Measurements from ENCODE around the gene IER5. TPM values are rescaled to one million over a fixed set of nuclear protein-coding genes. Genes with fewer than 3 reads are reported as not detected.

IER5 gene
- total RNA-seq, 5 donors from 2014 or later (not counting 1 experiment from before 2014, with no cell fraction given), result 26.6 to 85.5 (median 32.2) TPM

DNA sequence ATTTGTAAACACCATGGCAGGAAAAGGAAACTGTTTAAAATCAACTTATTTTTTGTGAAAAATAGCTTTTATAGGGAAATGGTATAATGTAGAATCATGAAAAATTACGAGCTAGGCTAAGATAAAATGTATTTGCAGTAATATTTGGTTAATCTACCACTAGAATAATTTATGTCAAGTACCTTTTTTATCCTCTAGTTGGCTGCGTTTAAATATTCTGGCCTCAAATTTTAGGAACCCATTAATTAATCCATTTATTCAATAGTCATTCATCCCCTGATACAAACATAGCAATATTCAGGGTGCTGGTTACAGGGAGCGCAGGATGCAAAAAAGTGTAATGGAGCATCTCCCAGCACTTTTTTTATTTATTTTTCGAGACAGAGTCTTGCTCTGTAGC, 8.6 kb upstream of the IER5 start:
- Histone ChIP-seq H3K4me1 (ENCODE audit: control insufficient read depth in 1 of 2, extremely low read depth in 1 of 2, insufficient read depth in 2 of 2, low read length in 2 of 2) (no peaks in the 10 kb centered on the region), H3K27me3 (replicated peaks in 1 of 2; ENCODE audit: control insufficient read depth in 2 of 2, extremely low read depth in 1 of 2, insufficient read depth in 2 of 2, low read length in 1 of 2) (peaks cover 0 to 10% of the 10 kb centered on the region in 2 experiments), H3K9me3 (no peaks in the 10 kb centered on the region), H3K4me3 (ENCODE audit: control insufficient read depth in 1 of 2, extremely low read depth in 1 of 2, low read length in 1 of 2) (no peak overlapping the region), H3K27ac (ENCODE audit: low read length) (no peak overlapping the region), H3K36me3 (ENCODE audit: control insufficient read depth in 2 of 2, extremely low read depth in 1 of 2, insufficient read depth in 1 of 2, low read length in 1 of 2) (no peaks in the 10 kb centered on the region)
- H3K4me3 Mint-ChIP-seq, result no peak overlapping the region
- ATAC-seq (replicated peaks in 1 of 4), result no peak
- no peaks in the 10 kb centered on the region for H3K36me3 Mint-ChIP-seq
- no peaks in the 10 kb centered on the region for H3K9me3 Mint-ChIP-seq
- DNase-seq, result no peak
- peaks cover 6 to 13% (median 7%) of the 10 kb centered on the region in 3 donors for H3K4me1 Mint-ChIP-seq
- WGBS (ENCODE audit: insufficient coverage), result 75% methylated on average over 1 of the region's 4 CpGs
- no peak overlapping the region for H3K27ac Mint-ChIP-seq
- ChIA-PET POLR2A (interaction anchor here in 1 of 2 donors (1.0 kb wide), 1 partner anchor 10 kb away, joined by 3 read pairs; no protein-coding TSS in a partner anchor), CTCF (interaction anchor here (0.7 to 2.1 kb wide), 7 partner anchors 10 to 64 kb away, joined by 3 to 12 read pairs (median 3); no protein-coding TSS in a partner anchor)
- peaks cover 22 to 24% of the 10 kb centered on the region in 2 donors for H3K27me3 Mint-ChIP-seq

DNA sequence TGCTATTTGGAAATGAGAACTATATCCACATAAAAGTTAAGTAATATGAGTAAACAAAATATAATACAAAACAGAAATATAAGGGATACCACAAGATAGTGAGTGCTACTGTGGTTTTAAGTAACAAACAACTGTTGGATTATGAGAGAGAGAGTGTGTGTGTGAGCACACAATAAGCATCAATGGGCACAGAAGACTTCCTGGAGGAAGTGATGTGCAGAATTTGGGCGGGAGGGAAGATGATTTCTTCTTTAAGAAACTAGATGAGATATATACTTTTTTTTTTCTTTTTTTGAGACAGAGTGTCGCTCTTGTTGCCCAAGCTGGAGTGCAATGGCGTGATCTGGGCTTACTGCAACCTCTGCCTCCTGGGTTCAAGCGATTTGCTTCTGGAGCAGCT, 7.9 kb upstream of the IER5 start:
- DNase-seq, result no peak
- H3K9me3 Mint-ChIP-seq, result no peaks in the 10 kb centered on the region
- H3K27ac Mint-ChIP-seq, result no peak overlapping the region
- H3K9me3 ChIP-seq, result no peaks in the 10 kb centered on the region
- H3K36me3 ChIP-seq (ENCODE audit: control insufficient read depth in 2 of 2, extremely low read depth in 1 of 2, insufficient read depth in 1 of 2, low read length in 1 of 2), result no peaks in the 10 kb centered on the region
- POLR2A ChIA-PET, result no interaction called here
- H3K27me3 ChIP-seq (replicated peaks in 1 of 2; ENCODE audit: control insufficient read depth in 2 of 2, extremely low read depth in 1 of 2, insufficient read depth in 2 of 2, low read length in 1 of 2), result peaks cover 0 to 6% of the 10 kb centered on the region in 2 experiments
- no peak overlapping the region for H3K4me3 ChIP-seq (ENCODE audit: control insufficient read depth in 1 of 2, extremely low read depth in 1 of 2, low read length in 1 of 2)
- H3K27ac ChIP-seq (ENCODE audit: low read length), result no peak overlapping the region
- H3K36me3 Mint-ChIP-seq, result no peaks in the 10 kb centered on the region
- peaks cover 6 to 13% (median 7%) of the 10 kb centered on the region in 3 donors for H3K4me1 Mint-ChIP-seq
- CTCF ChIA-PET, result interaction anchor here in 1 of 2 donors (0.6 to 1.1 kb wide), 2 partner anchors 41 to 979 kb away, joined by 3 read pairs; no protein-coding TSS in a partner anchor
- no peak for ATAC-seq (replicated peaks in 1 of 4)
- WGBS (ENCODE audit: insufficient coverage), result 80% methylated on average over 1 of the region's 4 CpGs
- H3K4me1 ChIP-seq (ENCODE audit: control insufficient read depth in 1 of 2, extremely low read depth in 1 of 2, insufficient read depth in 2 of 2, low read length in 2 of 2), result no peaks in the 10 kb centered on the region
- H3K27me3 Mint-ChIP-seq, result peaks cover 22 to 24% of the 10 kb centered on the region in 2 donors
- H3K4me3 Mint-ChIP-seq, result no peak overlapping the region

GRCh38 chr1:181081395-181081794, 7.1 kb upstream of the IER5 start:
- no peaks in the 10 kb centered on the region for H3K9me3 Mint-ChIP-seq
- Histone ChIP-seq H3K27me3 (replicated peaks in 1 of 2; ENCODE audit: control insufficient read depth in 2 of 2, extremely low read depth in 1 of 2, insufficient read depth in 2 of 2, low read length in 1 of 2) (peaks cover 0 to 6% of the 10 kb centered on the region in 2 experiments), H3K4me3 (ENCODE audit: control insufficient read depth in 1 of 2, extremely low read depth in 1 of 2, low read length in 1 of 2) (no peak overlapping the region), H3K27ac (ENCODE audit: low read length) (no peak overlapping the region), H3K4me1 (ENCODE audit: control insufficient read depth in 1 of 2, extremely low read depth in 1 of 2, insufficient read depth in 2 of 2, low read length in 2 of 2) (no peaks in the 10 kb centered on the region), H3K9me3 (no peaks in the 10 kb centered on the region), H3K36me3 (ENCODE audit: control insufficient read depth in 2 of 2, extremely low read depth in 1 of 2, insufficient read depth in 1 of 2, low read length in 1 of 2) (no peaks in the 10 kb centered on the region)
- no peak for ATAC-seq (replicated peaks in 1 of 4)
- DNase-seq, result no peak
- H3K27me3 Mint-ChIP-seq, result peaks cover 18 to 21% of the 10 kb centered on the region in 2 donors
- H3K4me1 Mint-ChIP-seq, result peaks cover 6 to 13% (median 7%) of the 10 kb centered on the region in 3 donors
- no peaks in the 10 kb centered on the region for H3K36me3 Mint-ChIP-seq
- CTCF ChIA-PET, result interaction anchor here in 1 of 2 donors (1.1 kb wide), 1 partner anchor 42 kb away, joined by 3 read pairs; no protein-coding TSS in a partner anchor
- WGBS (ENCODE audit: insufficient coverage), result 78% methylated on average over 2 of the region's 3 CpGs
- POLR2A ChIA-PET, result interaction anchor here in 1 of 2 donors (0.5 kb wide), 1 partner anchor 52 kb away, joined by 4 read pairs; no protein-coding TSS in a partner anchor
- H3K27ac Mint-ChIP-seq, result no peak overlapping the region
- H3K4me3 Mint-ChIP-seq, result no peak overlapping the region

GRCh38 chr1:181083842-181084605, 4.5 kb upstream of the IER5 start:
- H3K9me3 Mint-ChIP-seq, result no peaks in the 10 kb centered on the region
- WGBS (ENCODE audit: insufficient coverage), result 53% methylated on average over 3 of the region's 6 CpGs
- CTCF ChIA-PET, result interaction anchor here (0.5 to 2.8 kb wide), 20 partner anchors 12 to 298 kb away, joined by 3 to 28 read pairs (median 3); no protein-coding TSS in a partner anchor
- no peaks in the 10 kb centered on the region for H3K9me3 ChIP-seq
- peak overlapping the region; percentile 32 to 49 for H3K27ac Mint-ChIP-seq
- H3K27me3 ChIP-seq (replicated peaks in 1 of 2; ENCODE audit: control insufficient read depth in 2 of 2, extremely low read depth in 1 of 2, insufficient read depth in 2 of 2, low read length in 1 of 2), result no peaks in the 10 kb centered on the region
- H3K4me3 Mint-ChIP-seq, result no peak overlapping the region
- H3K27me3 Mint-ChIP-seq, result peaks cover 4 to 9% of the 10 kb centered on the region in 2 donors
- H3K4me3 ChIP-seq (ENCODE audit: control insufficient read depth in 1 of 2, extremely low read depth in 1 of 2, low read length in 1 of 2), result no peak overlapping the region
- DNase-seq (peak in 34 of 35 experiments; percentile 14 to 79 (median 52)), ATAC-seq (replicated peaks in 1 of 4) (peak; percentile 51 to 60 (median 52))
- no peaks in the 10 kb centered on the region for H3K36me3 Mint-ChIP-seq
- peaks cover 16 to 25% (median 18%) of the 10 kb centered on the region in 3 donors for H3K4me1 Mint-ChIP-seq
- no peaks in the 10 kb centered on the region for H3K36me3 ChIP-seq (ENCODE audit: control insufficient read depth in 2 of 2, extremely low read depth in 1 of 2, insufficient read depth in 1 of 2, low read length in 1 of 2)
- peaks cover 2 to 5% of the 10 kb centered on the region in 2 experiments for H3K4me1 ChIP-seq (ENCODE audit: control insufficient read depth in 1 of 2, extremely low read depth in 1 of 2, insufficient read depth in 2 of 2, low read length in 2 of 2)
- POLR2A ChIA-PET, result interaction anchor here in 1 of 2 donors (0.7 kb wide), 1 partner anchor 43 kb away, joined by 8 read pairs; no protein-coding TSS in a partner anchor
- no peak overlapping the region for H3K27ac ChIP-seq (ENCODE audit: low read length)

DNA sequence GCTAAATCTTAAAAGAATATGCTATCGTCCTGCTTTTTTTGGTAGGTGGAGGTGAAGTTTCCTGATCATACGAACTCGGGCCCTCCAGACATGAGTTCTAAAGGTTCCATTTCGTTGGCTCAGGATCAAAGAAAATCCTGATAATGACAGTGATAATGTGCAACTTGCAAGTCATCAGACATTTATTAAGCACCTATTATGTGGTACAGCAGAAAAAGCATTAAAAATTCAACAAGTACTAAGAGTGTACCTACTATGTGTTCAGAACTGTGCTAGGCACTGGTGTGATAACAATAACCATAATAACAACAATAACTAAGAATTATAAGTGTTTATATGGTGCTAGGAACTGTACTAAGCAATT, 3.9 kb upstream of the IER5 start:
- ChIA-PET POLR2A (no interaction called here), CTCF (interaction anchor here (0.8 to 2.8 kb wide), 15 partner anchors 12 to 84 kb away, joined by 3 to 28 read pairs (median 3); no protein-coding TSS in a partner anchor)
- H3K4me1 Mint-ChIP-seq, result peaks cover 16 to 25% (median 18%) of the 10 kb centered on the region in 3 donors
- ATAC-seq (replicated peaks in 1 of 4), result no peak
- Histone ChIP-seq H3K9me3 (no peaks in the 10 kb centered on the region), H3K27me3 (replicated peaks in 1 of 2; ENCODE audit: control insufficient read depth in 2 of 2, extremely low read depth in 1 of 2, insufficient read depth in 2 of 2, low read length in 1 of 2) (no peaks in the 10 kb centered on the region), H3K4me1 (ENCODE audit: control insufficient read depth in 1 of 2, extremely low read depth in 1 of 2, insufficient read depth in 2 of 2, low read length in 2 of 2) (peaks cover 2 to 5% of the 10 kb centered on the region in 2 experiments), H3K4me3 (ENCODE audit: control insufficient read depth in 1 of 2, extremely low read depth in 1 of 2, low read length in 1 of 2) (no peak overlapping the region), H3K27ac (ENCODE audit: low read length) (no peak overlapping the region), H3K36me3 (ENCODE audit: control insufficient read depth in 2 of 2, extremely low read depth in 1 of 2, insufficient read depth in 1 of 2, low read length in 1 of 2) (no peaks in the 10 kb centered on the region)
- H3K9me3 Mint-ChIP-seq, result no peaks in the 10 kb centered on the region
- no peaks in the 10 kb centered on the region for H3K36me3 Mint-ChIP-seq
- H3K27me3 Mint-ChIP-seq, result peaks cover 3 to 4% of the 10 kb centered on the region in 2 donors
- WGBS (ENCODE audit: insufficient coverage), result 33% methylated on average over 3 of the region's 4 CpGs
- no peak for DNase-seq
- H3K4me3 Mint-ChIP-seq, result no peak overlapping the region
- H3K27ac Mint-ChIP-seq, result peak overlapping the region; percentile 32 to 49

DNA sequence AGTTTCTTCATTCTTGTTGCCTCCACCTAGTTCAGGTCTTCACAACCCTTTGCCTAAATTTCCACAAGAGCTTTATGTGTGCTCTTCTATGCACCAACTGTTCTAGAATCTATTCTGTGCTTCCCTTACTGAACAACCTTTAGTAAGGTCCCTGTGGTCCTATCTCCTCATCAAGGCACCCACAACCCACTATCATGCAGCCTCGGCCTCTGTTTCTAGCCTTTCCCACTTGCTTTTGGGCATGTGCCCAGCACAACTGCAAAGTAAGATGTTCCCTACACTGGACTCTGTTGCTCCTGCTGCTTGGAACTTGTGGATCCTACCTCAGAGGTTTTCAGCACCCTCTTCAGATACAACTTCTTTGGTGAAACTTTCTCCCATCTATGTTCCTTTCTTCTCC, 2.4 kb upstream of the IER5 start:
- peaks cover 0 to 2% of the 10 kb centered on the region in 2 donors for H3K27me3 Mint-ChIP-seq
- ChIA-PET CTCF (interaction anchor here (0.8 to 2.8 kb wide), 7 partner anchors 20 to 80 kb away, joined by 3 to 28 read pairs (median 6); no protein-coding TSS in a partner anchor), POLR2A (interaction anchor here (0.5 to 0.6 kb wide), 2 partner anchors 67 to 586 kb away, joined by 3 to 10 read pairs; no protein-coding TSS in a partner anchor)
- WGBS (ENCODE audit: insufficient coverage), result 100% methylated on average over 1 of the region's 1 CpG
- ATAC-seq (replicated peaks in 1 of 4) (no peak), DNase-seq (no peak)
- peaks cover 4% of the 10 kb centered on the region for H3K36me3 Mint-ChIP-seq
- H3K9me3 Mint-ChIP-seq, result no peaks in the 10 kb centered on the region
- H3K4me1 Mint-ChIP-seq, result peaks cover 27 to 34% (median 30%) of the 10 kb centered on the region in 3 donors
- Histone ChIP-seq H3K4me3 (ENCODE audit: control insufficient read depth in 1 of 2, extremely low read depth in 1 of 2, low read length in 1 of 2) (no peak overlapping the region), H3K27me3 (replicated peaks in 1 of 2; ENCODE audit: control insufficient read depth in 2 of 2, extremely low read depth in 1 of 2, insufficient read depth in 2 of 2, low read length in 1 of 2) (no peaks in the 10 kb centered on the region), H3K4me1 (ENCODE audit: control insufficient read depth in 1 of 2, extremely low read depth in 1 of 2, insufficient read depth in 2 of 2, low read length in 2 of 2) (peaks cover 5 to 11% of the 10 kb centered on the region in 2 experiments), H3K9me3 (no peaks in the 10 kb centered on the region), H3K27ac (ENCODE audit: low read length) (no peak overlapping the region), H3K36me3 (ENCODE audit: control insufficient read depth in 2 of 2, extremely low read depth in 1 of 2, insufficient read depth in 1 of 2, low read length in 1 of 2) (no peaks in the 10 kb centered on the region)
- peak overlapping the region; percentile 9 to 29 for H3K27ac Mint-ChIP-seq
- no peak overlapping the region for H3K4me3 Mint-ChIP-seq
